Measurements from ENCODE around the gene PRSS23. TPM values are rescaled to one million over a fixed set of nuclear protein-coding genes. Genes with fewer than 3 reads are reported as not detected.
A peak's percentile ranks its signal among the peaks of the same experiment; 100 is the strongest.

The PRSS23 gene
- total and polyA plus RNA-seq, 12 donors: 3.3 to 32.9 (median 7.4) TPM

DNA sequence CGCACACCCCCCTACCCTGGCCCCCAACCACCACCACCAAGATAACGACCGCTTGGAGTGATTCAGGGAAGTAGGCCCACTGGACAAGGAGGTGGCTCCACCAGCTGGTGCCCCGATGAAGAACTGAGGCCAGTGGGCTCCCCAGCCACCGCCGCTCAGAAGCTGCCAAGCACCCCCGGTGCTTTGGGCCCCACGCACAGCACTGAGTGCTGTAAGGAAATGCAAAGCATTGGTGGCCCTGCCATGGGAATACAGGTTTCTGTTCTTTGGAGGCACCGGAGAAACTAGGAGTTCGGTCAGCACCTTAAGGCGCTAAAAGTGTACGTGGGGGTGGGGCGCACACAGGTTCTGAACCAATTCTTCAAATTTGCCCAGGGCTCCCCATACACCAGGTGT lies 664 bp upstream of the PRSS23 start:
- 52 to 57% methylated on average over 13 of the region's 13 CpGs for WGBS, 2 donors
- TF ChIP-seq, protein P1, sequence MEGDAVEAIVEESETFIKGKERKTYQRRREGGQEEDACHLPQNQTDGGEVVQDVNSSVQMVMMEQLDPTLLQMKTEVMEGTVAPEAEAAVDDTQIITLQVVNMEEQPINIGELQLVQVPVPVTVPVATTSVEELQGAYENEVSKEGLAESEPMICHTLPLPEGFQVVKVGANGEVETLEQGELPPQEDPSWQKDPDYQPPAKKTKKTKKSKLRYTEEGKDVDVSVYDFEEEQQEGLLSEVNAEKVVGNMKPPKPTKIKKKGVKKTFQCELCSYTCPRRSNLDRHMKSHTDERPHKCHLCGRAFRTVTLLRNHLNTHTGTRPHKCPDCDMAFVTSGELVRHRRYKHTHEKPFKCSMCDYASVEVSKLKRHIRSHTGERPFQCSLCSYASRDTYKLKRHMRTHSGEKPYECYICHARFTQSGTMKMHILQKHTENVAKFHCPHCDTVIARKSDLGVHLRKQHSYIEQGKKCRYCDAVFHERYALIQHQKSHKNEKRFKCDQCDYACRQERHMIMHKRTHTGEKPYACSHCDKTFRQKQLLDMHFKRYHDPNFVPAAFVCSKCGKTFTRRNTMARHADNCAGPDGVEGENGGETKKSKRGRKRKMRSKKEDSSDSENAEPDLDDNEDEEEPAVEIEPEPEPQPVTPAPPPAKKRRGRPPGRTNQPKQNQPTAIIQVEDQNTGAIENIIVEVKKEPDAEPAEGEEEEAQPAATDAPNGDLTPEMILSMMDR (IDR thresholded peaks at IDR 0.05): peak in 3 of 9 donors; percentile 40 to 46 (median 41)

DNA sequence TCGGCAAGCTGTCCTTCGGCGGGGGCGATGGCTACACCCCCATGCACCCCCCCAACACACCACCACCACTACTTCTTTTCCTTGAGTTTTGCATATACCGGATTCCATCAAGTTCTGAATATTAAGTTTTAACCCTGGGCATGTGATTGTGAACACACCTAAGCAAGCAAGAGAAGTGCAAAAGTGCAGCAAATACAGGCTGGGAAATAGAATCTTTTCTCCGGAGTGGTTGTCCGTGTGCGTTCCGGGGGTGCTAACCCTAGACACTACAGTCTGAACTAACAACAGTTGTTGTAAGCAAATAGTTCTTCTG lies 574 bp downstream of the PRSS23 start:
- H3K36me3 ChIP-seq: no peaks in the 10 kb centered on the region
- H3K4me3 ChIP-seq: peak overlapping the region; percentile 46 to 76 (median 69)
- WGBS, 2 donors: 11 to 15% methylated on average over 9 of the region's 9 CpGs
- H3K27me3 ChIP-seq: peaks cover 0 to 42% (median 0%) of the 10 kb centered on the region in 7 donors
- intact Hi-C loops (cut with DNase I): loop anchor here in 8 of 10 donors (1.0 to 10.0 kb wide), 9 partner anchors 126 to 344 kb away; partner anchors contain the start of gene ME3 (in 2 of the 8)
- peaks cover 0 to 47% (median 19%) of the 10 kb centered on the region in 9 donors for H3K4me1 ChIP-seq
- peak overlapping the region in 3 of 10 donors; percentile 28 to 74 (median 64) for H3K27ac ChIP-seq
- no peaks in the 10 kb centered on the region for H3K9me3 ChIP-seq
- peak in 2 of 8 donors; percentile 3 to 15 for ATAC-seq
- no peak for DNase-seq
- TF ChIP-seq, protein P1 (IDR thresholded peaks at IDR 0.05): no peak

More for the DNA sequence above, 664 bp upstream of the PRSS23 start:
- DNase-seq (no peak), ATAC-seq (peak; percentile 16 to 77 (median 32))
- Histone ChIP-seq H3K9me3 (no peaks in the 10 kb centered on the region), H3K4me3 (peak overlapping the region in 9 of 10 donors; percentile 62 to 76 (median 70)), H3K36me3 (no peaks in the 10 kb centered on the region), H3K27ac (peak overlapping the region in 7 of 10 donors; percentile 24 to 74 (median 44)), H3K4me1 (peaks cover 0 to 37% (median 15%) of the 10 kb centered on the region in 9 donors), H3K27me3 (peaks cover 0 to 42% (median 0%) of the 10 kb centered on the region in 7 donors)
- intact Hi-C loops (cut with DNase I): loop anchor here in 9 of 10 donors (1.0 to 10.0 kb wide), 10 partner anchors 125 to 342 kb away; partner anchors contain the start of gene ME3 (in 4 of the 9)

DNA sequence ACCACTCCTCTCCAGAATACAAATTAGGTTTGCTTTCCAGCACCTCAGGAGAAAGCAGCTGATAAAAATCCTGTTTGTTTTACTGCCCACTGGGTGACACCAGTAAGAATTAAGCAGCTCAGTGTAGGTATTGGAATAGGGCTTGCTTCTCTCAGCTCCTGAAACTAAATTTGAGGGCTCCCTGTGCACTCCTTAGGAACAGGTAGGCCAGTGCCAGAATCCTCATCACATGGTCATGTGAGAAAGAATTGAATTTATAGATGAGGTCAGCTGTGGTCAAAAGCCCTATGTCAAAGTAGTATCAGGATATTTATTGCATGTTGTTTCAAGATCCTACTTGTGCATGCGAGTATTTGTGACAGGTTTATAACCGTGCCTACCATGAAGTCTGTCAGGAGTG lies 1.0 kb downstream of the PRSS23 start:
- 84 to 98% methylated on average over 2 of the region's 2 CpGs for WGBS, 2 donors
- Histone ChIP-seq H3K9me3 (no peaks in the 10 kb centered on the region), H3K27ac (peak overlapping the region in 2 of 10 donors; percentile 28 to 74), H3K4me3 (peak overlapping the region in 9 of 10 donors; percentile 62 to 76 (median 70)), H3K36me3 (no peaks in the 10 kb centered on the region), H3K4me1 (peaks cover 0 to 52% (median 23%) of the 10 kb centered on the region in 9 donors), H3K27me3 (peaks cover 0 to 42% (median 0%) of the 10 kb centered on the region in 7 donors)
- DNase-seq (no peak), ATAC-seq (no peak)
- intact Hi-C loops (cut with DNase I): loop anchor here in 7 of 10 donors (2.0 to 10.0 kb wide), 8 partner anchors 127 to 344 kb away; partner anchors contain the start of gene ME3 (in 2 of the 7)
- TF ChIP-seq, protein P1 (IDR thresholded peaks at IDR 0.05): no peak

DNA sequence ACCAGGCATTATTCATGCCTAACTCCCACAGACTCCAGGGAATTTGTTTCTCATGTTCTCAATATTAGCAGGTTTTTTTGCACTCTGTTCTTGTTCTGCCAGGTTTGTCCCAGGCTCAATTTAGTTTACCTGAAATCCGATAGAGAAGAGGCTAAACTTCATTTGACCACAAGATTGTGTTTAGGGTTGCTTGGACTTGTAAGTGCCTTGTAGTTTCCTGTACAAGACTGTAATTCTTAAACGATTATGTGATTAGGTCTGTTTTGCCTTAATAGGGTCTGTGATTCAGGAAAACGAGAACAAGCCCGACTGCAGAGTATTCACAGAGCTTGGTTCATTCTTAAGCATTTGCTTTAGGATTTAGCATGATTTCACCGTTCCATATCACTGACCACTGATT lies 1.8 kb downstream of the PRSS23 start:
- H3K9me3 ChIP-seq: no peaks in the 10 kb centered on the region
- no peak for ATAC-seq
- TF ChIP-seq, protein P1 (IDR thresholded peaks at IDR 0.05): no peak
- no peak for DNase-seq
- peaks cover 0 to 42% (median 0%) of the 10 kb centered on the region in 7 donors for H3K27me3 ChIP-seq
- intact Hi-C loops (cut with DNase I): loop anchor here in 8 of 10 donors (2.0 to 10.0 kb wide), 8 partner anchors 127 to 345 kb away; partner anchors contain the start of gene ME3 (in 2 of the 8)
- no peak overlapping the region for H3K27ac ChIP-seq
- peak overlapping the region in 5 of 10 donors; percentile 4 to 73 (median 64) for H3K4me3 ChIP-seq
- 56 to 72% methylated on average over 5 of the region's 5 CpGs for WGBS, 2 donors
- peaks cover 0 to 52% (median 23%) of the 10 kb centered on the region in 9 donors for H3K4me1 ChIP-seq
- H3K36me3 ChIP-seq: no peaks in the 10 kb centered on the region
